OCI-LY7 (cell line): ENCODE measurements around the gene PSMG2.

ENCODE experiments used
- CTCF ChIP-seq: fragments of 200-600 bp; sonication (generic); conservative IDR thresholded peaks from 2 replicates; pipeline ENCODE4 v1.5.1; 2014; ENCODE audit warnings: mild to moderate bottlenecking, antibody characterized with exemption, low read length, moderate library complexity, mixed read lengths
- EZH2phosphoT487 ChIP-seq: fragments of 200-600 bp; sonication (generic); IDR thresholded peaks from 2 replicates; pipeline ENCODE4 v1.6.1; 2018; ENCODE audit warnings: low read depth, borderline replicate concordance, mild to moderate bottlenecking, mixed run types, antibody characterized with exemption, low read length, moderate library complexity, mixed read lengths

- no peak for TF ChIP-seq EZH2phosphoT487
- no peak for TF ChIP-seq CTCF
Observed at GRCh38 chr18:12751503-12751884, 48.7 kb downstream of the PSMG2 start.
